DMS153 (cell line): ENCODE results near the gene POLN.

Experiments
- DNase-seq: peaks from one replicate; lab custom pipeline; 2025; lab: John Stamatoyannopoulos, UW

Gene POLN

DNA sequence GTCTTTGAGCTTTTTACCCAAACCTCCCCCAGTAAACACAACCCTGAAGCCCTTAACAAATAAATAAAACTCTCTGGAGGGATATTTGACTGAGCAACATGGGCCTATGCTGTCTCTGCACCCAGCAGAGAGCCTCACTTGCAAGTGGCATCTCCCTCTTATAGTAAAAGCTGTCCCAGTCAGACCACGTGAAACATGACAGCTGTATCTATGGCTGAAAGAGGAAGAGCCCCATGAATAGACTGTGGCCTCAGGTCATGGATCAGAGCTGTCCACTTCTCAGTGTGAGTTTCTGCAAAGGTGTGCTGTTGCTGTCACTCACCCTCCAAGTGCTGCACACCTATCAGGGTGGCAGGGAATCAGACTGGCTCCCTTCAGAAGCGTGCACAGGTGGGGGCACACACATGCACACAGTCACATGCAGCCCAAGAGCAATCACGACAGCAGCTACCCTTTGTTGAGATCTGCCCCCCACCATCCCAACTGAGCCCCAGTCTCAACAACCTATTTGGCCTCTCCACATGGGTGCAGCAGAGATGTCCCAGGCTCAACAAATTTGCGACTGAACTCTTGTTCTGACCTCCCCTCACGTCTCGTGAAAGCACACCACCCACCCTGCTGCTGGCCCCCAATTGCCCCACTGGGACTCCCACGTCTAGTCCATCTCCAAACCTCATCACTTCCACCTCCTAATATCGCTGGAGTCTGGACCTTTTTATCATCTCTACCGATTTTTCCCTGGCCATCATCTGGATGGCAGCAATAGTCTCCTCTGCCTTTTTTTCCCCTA, 137.2 kb downstream of the POLN start:
- DNase-seq: no peak

DNA sequence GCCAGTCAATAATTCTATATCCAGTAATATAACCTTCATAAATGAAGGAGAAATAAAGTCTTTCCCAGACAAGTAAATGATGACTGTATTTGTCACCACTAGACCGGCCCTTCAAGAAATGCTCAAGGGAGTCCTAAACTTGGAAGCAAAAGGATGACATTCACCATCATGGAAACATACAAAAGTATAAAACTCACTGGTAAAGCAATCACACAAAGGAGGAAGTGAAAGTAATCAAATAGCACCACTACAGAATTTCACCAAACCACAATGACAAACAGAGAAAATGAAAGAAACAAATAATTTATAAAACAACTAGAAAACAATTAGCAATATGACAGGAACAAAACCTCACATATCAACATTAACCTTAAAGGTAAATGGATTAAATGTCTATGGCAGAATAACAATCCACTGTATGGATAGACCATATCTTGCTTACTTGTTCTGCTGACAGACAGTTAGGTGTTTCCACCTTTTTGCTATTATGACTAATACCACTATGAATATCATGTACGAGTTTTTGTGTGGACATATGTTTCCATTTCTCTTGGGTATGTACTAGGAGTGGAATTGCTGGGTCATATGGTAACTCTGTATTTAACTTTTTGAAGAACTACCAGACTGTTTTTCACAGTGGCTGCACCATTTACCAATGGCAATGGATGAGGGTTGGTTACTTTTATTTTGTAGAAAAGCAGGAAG, 137.9 kb downstream of the POLN start:
- DNase-seq: no peak

DNA sequence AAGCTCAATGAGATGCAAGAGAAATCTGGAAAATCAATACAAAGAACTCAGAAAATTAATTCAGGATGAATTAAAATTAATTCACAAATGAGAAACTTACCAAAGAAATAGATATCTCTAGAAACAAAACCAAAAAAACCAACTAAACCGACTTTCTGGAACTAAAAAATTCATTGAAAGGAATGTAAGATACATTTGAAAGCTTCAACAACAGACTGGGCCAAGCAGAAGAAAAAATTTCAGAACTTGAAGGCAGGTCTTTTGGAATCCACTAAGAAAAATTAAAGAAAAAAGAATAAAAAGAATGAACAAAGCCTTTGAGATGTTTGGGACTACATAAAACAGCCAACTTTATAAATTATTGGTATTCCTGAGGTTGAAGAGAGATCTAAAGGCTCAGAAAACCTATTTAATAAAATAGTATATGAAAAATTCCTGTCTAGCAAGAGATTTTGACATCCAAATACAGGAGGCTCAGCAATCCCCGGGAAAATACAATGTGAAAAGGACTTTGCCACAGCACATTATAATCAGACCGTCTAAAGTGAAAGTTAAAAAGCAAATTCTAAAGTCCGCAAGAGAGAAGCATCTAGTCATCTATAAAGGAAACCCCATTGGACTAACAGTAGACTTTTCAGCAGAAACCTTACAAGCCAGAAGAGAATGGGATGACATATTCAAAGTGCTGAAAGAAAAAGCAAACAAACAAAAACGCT, 138.6 kb downstream of the POLN start:
- no peak for DNase-seq

GRCh38 chr4:2102045-2102883, 139.7 kb downstream of the POLN start:
- DNase-seq: no peak

GRCh38 chr4:2101346-2102044, 140.4 kb downstream of the POLN start:
- DNase-seq: no peak

GRCh38 chr4:2096073-2096609, 145.8 kb downstream of the POLN start:
- no peak for DNase-seq

- DNase-seq: no peak
Measured at GRCh38 chr4:2095236-2096072, 146.5 kb downstream of the POLN start.

GRCh38 chr4:2094545-2094944, 147.4 kb downstream of the POLN start:
- DNase-seq: no peak

GRCh38 chr4:2093265-2093664, 148.7 kb downstream of the POLN start:
- no peak for DNase-seq

DNA sequence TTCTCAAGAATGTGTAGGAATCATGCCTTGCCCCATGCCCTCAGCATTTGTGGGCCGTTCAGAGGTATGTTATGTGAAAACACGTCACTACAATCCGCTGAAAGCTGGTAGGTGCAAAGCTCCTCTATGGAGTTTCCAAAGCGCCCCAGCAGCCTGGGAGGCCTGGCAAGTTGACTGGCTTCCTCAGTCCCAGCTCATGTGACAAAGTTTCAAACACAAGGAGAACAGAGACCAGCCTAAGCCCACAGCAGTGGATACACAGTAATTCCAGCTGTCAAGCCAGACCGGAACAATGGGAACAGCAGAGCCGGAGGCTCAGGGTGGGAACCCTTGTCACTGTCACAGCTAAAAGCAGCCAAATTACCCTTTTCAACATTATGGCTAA, 149.3 kb downstream of the POLN start:
- no peak for DNase-seq

- no peak for DNase-seq
Measured at GRCh38 chr4:2091990-2092668, 149.8 kb downstream of the POLN start.

DNA sequence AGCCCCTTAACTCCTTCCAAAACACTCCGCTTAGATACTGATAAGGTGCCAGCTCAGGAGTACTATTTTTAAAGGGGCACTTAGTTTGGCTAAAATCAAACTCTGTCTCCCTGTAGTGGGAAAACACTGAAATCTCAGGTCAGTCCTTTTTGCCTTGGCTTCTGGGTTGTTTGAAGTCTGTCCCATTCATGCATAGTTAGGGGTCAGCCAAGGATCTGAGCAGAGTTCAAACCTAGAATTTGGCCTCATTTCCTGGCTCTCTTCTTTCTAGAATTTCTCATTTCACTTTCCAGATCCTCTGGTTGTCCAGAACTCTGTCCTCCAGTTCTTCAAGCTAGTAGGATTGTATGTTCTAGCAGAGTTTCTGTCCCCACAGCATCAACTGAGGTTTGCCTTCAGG, 151.3 kb downstream of the POLN start:
- DNase-seq: no peak

DNA sequence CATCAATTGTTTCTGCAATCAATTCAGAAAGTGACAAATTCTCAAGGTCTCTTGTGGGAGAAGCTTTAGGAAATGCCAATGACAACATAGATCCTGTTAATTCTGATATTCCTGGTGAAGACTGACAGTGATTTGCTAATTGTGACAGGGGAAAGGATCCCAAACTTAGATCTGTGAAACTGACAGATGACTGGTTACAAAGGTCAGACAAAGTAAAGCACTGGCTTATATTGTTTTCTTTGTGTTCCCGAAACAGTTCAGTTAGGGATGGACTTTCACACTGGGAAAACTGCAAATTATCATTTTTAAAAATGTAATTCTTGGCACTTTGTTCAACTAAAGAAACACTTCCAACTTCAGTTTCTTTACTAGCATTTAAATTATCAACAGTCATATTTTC, 152.7 kb downstream of the POLN start:
- no peak for DNase-seq

GRCh38 chr4:2087170-2087569, 154.8 kb downstream of the POLN start:
- DNase-seq: no peak

DNA sequence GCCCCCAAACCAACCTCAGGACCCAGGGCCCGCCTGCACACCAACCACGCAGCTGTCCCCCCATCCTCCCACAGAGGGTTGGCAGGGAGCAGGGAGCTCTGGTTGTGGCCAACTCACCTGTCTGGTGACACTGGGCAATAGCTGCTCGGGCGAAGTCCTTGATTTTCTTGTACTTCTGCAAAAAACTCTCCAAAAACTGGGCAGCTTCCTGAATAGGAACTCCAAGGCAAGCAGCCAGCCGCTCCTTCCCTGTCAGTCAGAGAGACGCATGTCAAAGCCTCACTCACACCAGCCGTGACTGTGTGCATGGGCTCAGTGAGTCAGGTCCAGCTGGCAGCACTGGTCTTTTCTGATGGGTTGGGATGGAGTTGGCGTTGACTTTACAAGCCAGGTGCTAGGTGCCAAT, 156.4 kb downstream of the POLN start:
- DNase-seq: no peak

DNA sequence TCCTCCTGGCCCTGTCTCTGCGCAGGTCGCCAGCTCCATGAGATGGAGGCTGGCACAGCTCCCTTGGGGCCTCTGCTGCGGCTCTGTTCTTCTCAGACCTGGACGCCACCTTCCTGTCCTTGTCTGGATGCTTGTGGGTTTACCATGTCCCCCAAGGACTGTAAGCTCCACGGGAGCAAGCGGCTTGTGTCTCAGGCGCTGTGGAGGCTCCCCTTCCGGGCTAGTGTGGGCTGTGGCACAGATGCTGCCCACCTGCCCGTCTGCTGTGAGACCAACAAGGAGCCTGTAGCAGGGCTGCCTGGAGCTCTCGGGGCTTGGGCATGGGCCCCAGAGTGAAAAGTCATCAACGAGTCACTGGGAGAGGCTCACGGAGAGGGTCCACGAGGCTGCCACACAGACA, 157.6 kb downstream of the POLN start:
- no peak for DNase-seq

- no peak for DNase-seq
Measured at GRCh38 chr4:2083826-2084160, 158.1 kb downstream of the POLN start.

DNA sequence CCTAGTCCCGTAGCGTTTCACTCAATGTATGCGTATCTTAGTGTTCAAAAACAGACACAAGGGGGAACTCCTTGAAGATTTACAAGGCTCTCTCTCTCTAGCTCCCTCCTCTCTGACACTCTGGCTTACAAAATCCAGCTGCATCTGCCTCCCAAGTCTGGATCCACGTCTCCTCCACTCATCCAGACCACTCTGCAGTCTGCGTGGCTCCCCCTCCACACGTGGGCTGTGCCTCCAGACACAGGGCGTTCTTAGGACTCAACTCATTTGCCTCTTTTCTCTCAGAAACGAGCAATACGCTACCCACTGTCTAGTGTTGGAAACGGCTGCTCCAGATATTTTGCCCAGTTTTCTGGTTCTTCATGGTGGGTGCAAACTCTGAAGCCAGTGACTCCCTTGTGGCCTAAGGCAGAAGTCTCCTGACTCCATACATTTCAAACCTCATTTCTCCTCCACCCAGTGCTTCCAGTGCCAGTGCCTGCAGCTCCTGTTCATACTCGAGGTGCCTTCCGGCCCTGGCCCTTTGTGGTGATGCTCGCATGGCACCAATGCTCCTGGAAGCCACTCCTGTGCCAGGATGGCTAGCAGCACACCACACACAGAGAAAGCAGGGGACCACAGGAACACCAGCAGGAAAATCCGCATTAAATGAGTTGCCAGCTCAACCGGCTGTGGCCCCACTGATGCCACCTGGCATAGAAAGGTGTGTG, 158.7 kb downstream of the POLN start:
- no peak for DNase-seq

- no peak for DNase-seq
Measured at GRCh38 chr4:2082627-2083026, 159.3 kb downstream of the POLN start.
